ENCODE data around the gene LYPD3. TPM values are rescaled to one million over a fixed set of nuclear protein-coding genes. Genes with fewer than 3 reads are reported as not detected.

LYPD3 gene
- total and polyA plus RNA-seq, 2 donors (not counting 3 experiments of a cell fraction or from before 2014, with no cell fraction given), result 0.52 TPM; not detected in 1

DNA sequence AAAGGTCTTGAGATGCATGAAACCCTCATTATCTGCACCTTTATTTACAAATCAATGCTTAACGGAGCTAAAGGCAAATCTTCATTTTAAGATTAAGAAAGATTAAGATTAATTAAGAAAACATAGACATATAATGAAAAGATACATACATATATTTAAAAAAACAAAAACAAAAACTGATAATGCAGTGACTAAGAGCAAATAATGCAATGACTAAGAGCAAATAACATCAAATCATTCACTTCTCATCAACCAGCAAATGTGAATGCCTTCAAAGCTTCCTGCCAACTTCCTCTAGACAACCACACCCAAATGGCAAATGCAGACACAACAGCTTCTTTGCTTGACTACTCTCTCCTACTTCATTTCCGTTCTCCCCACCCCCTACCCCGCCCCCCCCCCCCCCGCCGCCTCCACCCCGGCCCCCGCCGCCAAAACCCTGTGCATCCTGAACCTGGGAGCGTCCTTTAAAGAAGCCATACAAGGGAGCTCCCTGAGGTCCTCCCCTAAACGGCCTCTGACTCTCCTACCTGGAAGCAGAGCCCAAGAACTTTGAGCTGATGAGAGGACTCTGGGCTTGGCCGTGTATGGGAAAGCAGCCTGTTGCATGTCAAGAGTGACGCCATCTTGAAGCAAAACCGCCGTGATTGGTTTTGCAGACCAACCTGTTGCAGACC lies 26.2 kb downstream of the LYPD3 start:
- H3K36me3 ChIP-seq (ENCODE audit: control insufficient read depth in 2 of 2, extremely low read depth in 1 of 2, insufficient read depth in 2 of 2, low read length in 2 of 2), result no peaks in the 10 kb centered on the region
- dilution Hi-C loops (cut with MboI; ENCODE audit: extremely low pct_ligation_motif_present, low sequenced_read_pairs), result no loop called here
- TF ChIP-seq MYC (IDR thresholded peaks at IDR 0.05; ENCODE audit: low read depth, low read length) (no peak), POLR2AphosphoS5 (IDR thresholded peaks at IDR 0.05; ENCODE audit: insufficient read depth, low read depth, low read length) (no peak), EZH2 (IDR thresholded peaks at IDR 0.05; ENCODE audit: borderline replicate concordance, low read depth, low read length, severe bottlenecking) (no peak), FOS (IDR thresholded peaks at IDR 0.05; ENCODE audit: borderline replicate concordance, insufficient read depth, low read length) (peak; percentile 43), MAX (IDR thresholded peaks at IDR 0.05; ENCODE audit: insufficient read depth, insufficient read length) (no peak)
- no peak overlapping the region for H3K4me2 ChIP-seq (ENCODE audit: insufficient read depth, low read length)
- H3K9me3 ChIP-seq (replicated peaks; ENCODE audit: control insufficient read depth, insufficient read depth, low read length), result no peaks in the 10 kb centered on the region
- H3K27me3 ChIP-seq (ENCODE audit: control insufficient read depth in 2 of 2, insufficient read depth in 2 of 2, low read length in 2 of 2), result no peaks in the 10 kb centered on the region
- H3K9ac ChIP-seq (replicated peaks; ENCODE audit: extremely low read depth, insufficient read depth, low read length), result no peak overlapping the region
- H3K79me2 ChIP-seq (ENCODE audit: control insufficient read depth, insufficient read depth, low read length), result no peaks in the 10 kb centered on the region
- FAIRE-seq (no peak), DNase-seq (ENCODE audit: low read depth, low spot score) (no peak)
- no peak overlapping the region for H3K4me3 ChIP-seq (replicated peaks in 1 of 3; ENCODE audit: insufficient read depth in 1 of 3, low read depth in 1 of 3, low read length in 3 of 3)
- intact Hi-C loops (cut with micrococcal nuclease), result no loop called here
- ChIA-PET CTCF (interaction anchor here (0.9 to 3.5 kb wide), 7 partner anchors 9 to 1000 kb away, joined by 3 to 28 read pairs (median 3); partner anchors contain the start of gene PHLDB3), POLR2A (no interaction called here)
- H3K9me1 ChIP-seq (replicated peaks; ENCODE audit: control insufficient read depth, extremely low read depth, insufficient read depth, low read length), result no peaks in the 10 kb centered on the region
- H4K20me1 ChIP-seq (replicated peaks; ENCODE audit: control insufficient read depth, extremely low read depth, insufficient read depth, low read length), result no peaks in the 10 kb centered on the region
- no peak overlapping the region for H3K27ac ChIP-seq (ENCODE audit: insufficient read depth, low read depth, low read length)
- H2AFZ ChIP-seq (ENCODE audit: low read depth, low read length), result no peak overlapping the region
- BruUV-seq (replicated peaks), result no TSS peak
- no peaks in the 10 kb centered on the region for H3K4me1 ChIP-seq (ENCODE audit: control insufficient read depth, extremely low read depth, insufficient read depth, low read length)

DNA sequence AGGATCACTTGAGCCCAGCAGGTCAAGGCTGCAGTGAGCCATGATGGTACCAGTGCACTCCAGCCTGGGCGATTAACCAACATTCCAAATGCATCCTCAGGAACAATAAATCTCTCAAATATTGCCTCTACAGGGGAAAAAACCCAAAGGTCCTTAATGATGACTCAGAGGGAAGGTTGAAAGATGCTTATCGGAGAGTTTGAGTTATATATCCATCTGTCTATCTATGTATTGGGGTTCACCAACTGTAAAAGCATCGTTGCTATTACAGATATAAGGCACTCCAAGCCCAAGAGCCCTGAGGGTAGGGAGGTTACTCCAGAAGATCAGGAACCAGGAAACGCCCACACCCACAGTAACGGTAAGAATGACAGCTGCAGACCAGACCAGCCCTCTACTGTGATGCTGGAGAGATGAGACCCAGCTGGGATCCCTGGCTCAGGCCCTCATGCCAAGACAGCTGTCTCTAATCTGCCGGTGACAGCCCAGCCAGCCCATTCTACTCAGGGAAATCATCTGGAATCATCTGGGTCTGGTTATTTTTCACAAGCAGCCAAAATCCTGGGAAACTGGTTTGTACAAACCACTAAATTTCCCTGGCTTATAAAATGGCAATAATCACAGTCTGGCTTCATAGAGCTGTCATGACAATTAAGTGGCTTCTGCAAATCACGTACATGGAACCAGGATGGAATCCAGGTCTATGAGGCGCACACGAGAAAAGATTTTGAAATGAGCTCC lies 26.9 kb downstream of the LYPD3 start:
- no peak for FAIRE-seq
- Histone ChIP-seq H3K4me3 (replicated peaks in 1 of 3; ENCODE audit: insufficient read depth in 1 of 3, low read depth in 1 of 3, low read length in 3 of 3) (no peak overlapping the region), H3K4me2 (ENCODE audit: insufficient read depth, low read length) (no peak overlapping the region), H3K36me3 (ENCODE audit: control insufficient read depth in 2 of 2, extremely low read depth in 1 of 2, insufficient read depth in 2 of 2, low read length in 2 of 2) (no peaks in the 10 kb centered on the region), H3K9ac (replicated peaks; ENCODE audit: extremely low read depth, insufficient read depth, low read length) (no peak overlapping the region), H4K20me1 (replicated peaks; ENCODE audit: control insufficient read depth, extremely low read depth, insufficient read depth, low read length) (no peaks in the 10 kb centered on the region), H2AFZ (ENCODE audit: low read depth, low read length) (no peak overlapping the region), H3K9me1 (replicated peaks; ENCODE audit: control insufficient read depth, extremely low read depth, insufficient read depth, low read length) (no peaks in the 10 kb centered on the region), H3K79me2 (ENCODE audit: control insufficient read depth, insufficient read depth, low read length) (no peaks in the 10 kb centered on the region), H3K27me3 (ENCODE audit: control insufficient read depth in 2 of 2, insufficient read depth in 2 of 2, low read length in 2 of 2) (no peaks in the 10 kb centered on the region), H3K27ac (ENCODE audit: insufficient read depth, low read depth, low read length) (no peak overlapping the region), H3K9me3 (replicated peaks; ENCODE audit: control insufficient read depth, insufficient read depth, low read length) (no peaks in the 10 kb centered on the region), H3K4me1 (ENCODE audit: control insufficient read depth, extremely low read depth, insufficient read depth, low read length) (no peaks in the 10 kb centered on the region)
- no peak for DNase-seq (ENCODE audit: low read depth, low spot score)
- TF ChIP-seq POLR2A (IDR thresholded peaks at IDR 0.05; ENCODE audit: low read depth, low read length) (no peak), GATA2 (IDR thresholded peaks at IDR 0.05; ENCODE audit: insufficient read depth, insufficient read length, low read depth, low read length) (no peak), EZH2 (IDR thresholded peaks at IDR 0.05; ENCODE audit: borderline replicate concordance, low read depth, low read length, severe bottlenecking) (no peak), POLR2AphosphoS5 (IDR thresholded peaks at IDR 0.05; ENCODE audit: insufficient read depth, low read depth, low read length) (no peak), JUN (IDR thresholded peaks at IDR 0.05; ENCODE audit: borderline replicate concordance, insufficient read depth, insufficient read length, low read depth) (no peak), MAX (IDR thresholded peaks at IDR 0.05; ENCODE audit: insufficient read depth, insufficient read length) (no peak), FOS (IDR thresholded peaks at IDR 0.05; ENCODE audit: borderline replicate concordance, insufficient read depth, low read length) (no peak), MYC (IDR thresholded peaks at IDR 0.05; ENCODE audit: low read depth, low read length) (no peak)
- TF ChIP-seq, protein P1, sequence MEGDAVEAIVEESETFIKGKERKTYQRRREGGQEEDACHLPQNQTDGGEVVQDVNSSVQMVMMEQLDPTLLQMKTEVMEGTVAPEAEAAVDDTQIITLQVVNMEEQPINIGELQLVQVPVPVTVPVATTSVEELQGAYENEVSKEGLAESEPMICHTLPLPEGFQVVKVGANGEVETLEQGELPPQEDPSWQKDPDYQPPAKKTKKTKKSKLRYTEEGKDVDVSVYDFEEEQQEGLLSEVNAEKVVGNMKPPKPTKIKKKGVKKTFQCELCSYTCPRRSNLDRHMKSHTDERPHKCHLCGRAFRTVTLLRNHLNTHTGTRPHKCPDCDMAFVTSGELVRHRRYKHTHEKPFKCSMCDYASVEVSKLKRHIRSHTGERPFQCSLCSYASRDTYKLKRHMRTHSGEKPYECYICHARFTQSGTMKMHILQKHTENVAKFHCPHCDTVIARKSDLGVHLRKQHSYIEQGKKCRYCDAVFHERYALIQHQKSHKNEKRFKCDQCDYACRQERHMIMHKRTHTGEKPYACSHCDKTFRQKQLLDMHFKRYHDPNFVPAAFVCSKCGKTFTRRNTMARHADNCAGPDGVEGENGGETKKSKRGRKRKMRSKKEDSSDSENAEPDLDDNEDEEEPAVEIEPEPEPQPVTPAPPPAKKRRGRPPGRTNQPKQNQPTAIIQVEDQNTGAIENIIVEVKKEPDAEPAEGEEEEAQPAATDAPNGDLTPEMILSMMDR (IDR thresholded peaks at IDR 0.05; ENCODE audit: extremely low read depth in 1 of 2, insufficient read depth in 1 of 2, low read depth in 1 of 2, low read length in 2 of 2), result no peak
- dilution Hi-C loops (cut with MboI; ENCODE audit: extremely low pct_ligation_motif_present, low sequenced_read_pairs), result no loop called here
- intact Hi-C loops (cut with micrococcal nuclease), result no loop called here
- CTCF ChIA-PET, result interaction anchor here (0.9 to 3.5 kb wide), 4 partner anchors 8 to 1000 kb away, joined by 3 to 28 read pairs (median 10); no protein-coding TSS in a partner anchor
- BruUV-seq (replicated peaks), result no TSS peak
- POLR2A ChIA-PET, result no interaction called here

Data from endothelial cell of umbilical vein (primary cell).